Neural progenitor cell (in vitro differentiated cells): ENCODE data around the gene APLP2.

Experiments
- CTCF ChIP-seq: fragments of 200-600 bp; sonication (generic); IDR thresholded peaks from 2 replicates; pipeline ENCODE4 v1.5.1; 2017; ENCODE audit warnings: antibody characterized with exemption, mild to moderate bottlenecking
- EZH2 ChIP-seq: fragments of 200-600 bp; sonication (generic); IDR thresholded peaks from 2 replicates; pipeline ENCODE4 v1.6.1; 2017; ENCODE audit warnings: antibody characterized with exemption, mild to moderate bottlenecking, moderate library complexity

- TF ChIP-seq CTCF (no peak), EZH2 (no peak)
Measured at GRCh38 chr11:130118165-130118564, 48.5 kb downstream of the APLP2 start.
